BJ (cell line): ENCODE results near the gene CLCNKA. TPM values are rescaled to one million over a fixed set of nuclear protein-coding genes. Genes with fewer than 3 reads are reported as not detected.

Source experiments
- CTCF ChIA-PET: fragments of 350-600 bp; formaldehyde crosslinking; extraction: SDS; loops from one replicate; lab custom pipeline; 2021; ENCODE audit warnings: antibody characterized with exemption, inconsistent platforms; lab: Yijun Ruan, JAX
- POLR2A ChIA-PET: fragments of 300-600 bp; sonication (Branson Sonifier 250); formaldehyde crosslinking; extraction: SDS; loops from one replicate; lab custom pipeline; 2021; ENCODE audit warnings: antibody characterized with exemption; lab: Charles Lee
- DNase-seq: peaks from one replicate; pipeline ENCODE4 v3.0.0-alpha.2; 2011; ENCODE audit warnings: low read depth
- H3K27me3 ChIP-seq: 2 replicates; pipeline ENCODE4 v1.6.0; 2011; ENCODE audit warnings: low read length; ENCODE audit not compliant: control insufficient read depth, insufficient read depth
- H3K36me3 ChIP-seq: 2 replicates; pipeline ENCODE4 v1.5.1; 2011; ENCODE audit warnings: low read length; ENCODE audit not compliant: control insufficient read depth, insufficient read depth
- H3K4me3 ChIP-seq: 2 replicates; pipeline ENCODE4 v1.5.1; 2011; ENCODE audit warnings: low read depth, mild to moderate bottlenecking, control low read depth, low read length
- polyA plus RNA-seq: library from polyadenylated mRNA; depleted of rRNA; stranded (reverse); fragments of >200 nt; gene quantifications from 2 replicates; pipeline ENCODE4 v1.2.3, GENCODE V29; 2011
- TF ChIP-seq, protein P1 (sequence below): IDR thresholded peaks from 2 replicates; pipeline ENCODE4 v1.5.1; 2011; ENCODE audit warnings: low read depth, mild to moderate bottlenecking, control low read depth, inconsistent platforms, low read length, moderate library complexity; ENCODE audit not compliant: insufficient read depth

CLCNKA gene
- polyA plus RNA-seq, 1 experiment, result 0.28 TPM

DNA sequence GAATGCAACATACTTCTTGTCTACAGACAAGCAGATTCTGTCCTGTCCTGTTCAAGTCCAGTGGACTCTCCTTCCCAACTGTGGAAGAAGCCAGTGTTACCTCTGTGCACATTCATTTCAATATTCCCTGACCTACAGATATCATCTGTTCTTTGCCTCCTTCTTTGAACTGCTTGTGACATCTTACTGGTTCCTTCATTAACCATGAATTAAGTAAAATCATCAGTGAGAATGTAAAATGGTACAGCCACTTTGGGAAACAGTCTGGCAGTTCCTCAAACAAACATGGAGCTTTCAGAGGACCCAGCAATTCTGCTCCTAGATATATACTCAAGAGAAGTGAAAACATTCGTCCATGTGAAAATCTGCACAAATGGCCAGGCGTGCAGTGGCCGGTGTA, 11.0 kb upstream of the CLCNKA start:
- H3K27me3 ChIP-seq, result no peaks in the 10 kb centered on the region
- CTCF ChIA-PET, result interaction anchor here (0.7 to 7.3 kb wide), 8 partner anchors 8 to 219 kb away, joined by 3 to 66 read pairs (median 11); partner anchors contain the start of genes FAM131C and HSPB7
- no peak overlapping the region for H3K4me3 ChIP-seq
- POLR2A ChIA-PET, result no interaction called here
- no peak for DNase-seq
- H3K36me3 ChIP-seq, result no peaks in the 10 kb centered on the region
- TF ChIP-seq, protein P1, sequence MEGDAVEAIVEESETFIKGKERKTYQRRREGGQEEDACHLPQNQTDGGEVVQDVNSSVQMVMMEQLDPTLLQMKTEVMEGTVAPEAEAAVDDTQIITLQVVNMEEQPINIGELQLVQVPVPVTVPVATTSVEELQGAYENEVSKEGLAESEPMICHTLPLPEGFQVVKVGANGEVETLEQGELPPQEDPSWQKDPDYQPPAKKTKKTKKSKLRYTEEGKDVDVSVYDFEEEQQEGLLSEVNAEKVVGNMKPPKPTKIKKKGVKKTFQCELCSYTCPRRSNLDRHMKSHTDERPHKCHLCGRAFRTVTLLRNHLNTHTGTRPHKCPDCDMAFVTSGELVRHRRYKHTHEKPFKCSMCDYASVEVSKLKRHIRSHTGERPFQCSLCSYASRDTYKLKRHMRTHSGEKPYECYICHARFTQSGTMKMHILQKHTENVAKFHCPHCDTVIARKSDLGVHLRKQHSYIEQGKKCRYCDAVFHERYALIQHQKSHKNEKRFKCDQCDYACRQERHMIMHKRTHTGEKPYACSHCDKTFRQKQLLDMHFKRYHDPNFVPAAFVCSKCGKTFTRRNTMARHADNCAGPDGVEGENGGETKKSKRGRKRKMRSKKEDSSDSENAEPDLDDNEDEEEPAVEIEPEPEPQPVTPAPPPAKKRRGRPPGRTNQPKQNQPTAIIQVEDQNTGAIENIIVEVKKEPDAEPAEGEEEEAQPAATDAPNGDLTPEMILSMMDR, result no peak

DNA sequence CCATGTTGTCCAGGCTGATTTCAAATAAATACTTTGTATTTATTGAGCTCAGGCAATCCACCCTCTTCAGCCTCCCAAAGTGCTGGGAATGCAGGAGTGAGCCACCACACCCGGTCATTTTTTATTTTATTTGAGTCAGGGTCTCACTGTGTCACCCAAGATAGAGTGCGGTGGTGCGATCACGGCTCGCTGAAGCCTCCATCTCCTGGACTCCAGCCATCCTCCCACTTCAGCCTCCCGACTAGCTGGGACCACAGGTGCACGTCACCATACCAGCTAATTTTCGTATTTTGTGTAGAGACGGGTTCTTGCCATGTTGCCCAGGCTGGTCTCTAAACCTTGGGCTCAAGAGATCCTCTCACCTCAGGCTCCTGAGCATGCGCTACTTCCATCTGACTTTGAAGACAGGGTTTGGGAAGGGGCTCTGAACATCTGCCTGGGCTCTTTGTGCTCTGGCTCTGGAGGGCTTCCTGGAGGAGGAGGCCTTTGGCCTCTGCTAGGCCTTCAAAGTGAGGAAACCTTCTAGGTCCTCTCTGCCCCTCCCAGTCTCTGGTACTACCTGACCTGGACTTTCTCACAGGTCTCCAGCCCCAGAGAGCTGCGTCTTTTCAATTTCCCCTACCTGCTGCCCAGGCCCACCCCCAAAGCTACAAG, 9.8 kb upstream of the CLCNKA start:
- ChIA-PET CTCF (interaction anchor here (1.0 to 7.3 kb wide), 6 partner anchors 20 to 221 kb away, joined by 3 to 66 read pairs (median 5); no protein-coding TSS in a partner anchor), POLR2A (no interaction called here)
- Histone ChIP-seq H3K4me3 (no peak overlapping the region), H3K36me3 (no peaks in the 10 kb centered on the region), H3K27me3 (no peaks in the 10 kb centered on the region)
- TF ChIP-seq, protein P1, result no peak
- DNase-seq, result no peak

DNA sequence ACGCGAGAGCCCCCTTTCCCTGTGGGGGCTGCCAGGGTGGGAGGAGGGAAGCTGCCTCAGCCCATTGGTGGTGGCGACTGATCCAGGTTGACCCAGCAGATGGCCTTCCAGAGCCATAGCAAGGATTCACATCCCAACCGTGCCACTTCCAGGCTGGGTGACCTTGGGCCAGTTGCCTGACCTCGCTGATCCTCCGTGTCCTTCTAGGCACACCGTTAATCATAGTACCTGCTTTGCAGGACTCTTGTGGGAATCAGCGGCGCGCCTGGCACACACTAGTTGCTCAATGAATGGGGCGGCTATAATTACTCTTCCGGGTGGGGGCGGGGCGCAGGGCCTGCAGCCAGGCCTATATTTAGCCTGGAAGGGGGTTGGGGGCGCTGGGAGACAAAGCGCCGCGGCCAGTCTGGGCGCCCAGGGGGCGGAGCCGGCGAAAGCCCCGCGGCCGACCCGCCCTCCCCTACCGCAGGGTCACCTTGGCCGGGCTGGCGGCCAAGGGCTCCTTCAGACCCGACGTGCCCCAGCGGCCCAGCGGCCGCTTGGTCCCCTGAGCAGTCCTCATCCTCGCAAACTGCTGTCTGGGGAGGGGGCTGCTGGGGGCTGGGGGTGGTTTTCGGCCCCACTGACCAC, 9.1 kb upstream of the CLCNKA start:
- POLR2A ChIA-PET, result no interaction called here
- H3K36me3 ChIP-seq, result no peaks in the 10 kb centered on the region
- TF ChIP-seq, protein P1, result no peak
- no peak for DNase-seq
- CTCF ChIA-PET, result interaction anchor here (0.9 to 7.3 kb wide), 7 partner anchors 18 to 221 kb away, joined by 3 to 66 read pairs (median 5); no protein-coding TSS in a partner anchor
- H3K4me3 ChIP-seq, result peak overlapping the region; percentile 31
- no peaks in the 10 kb centered on the region for H3K27me3 ChIP-seq

DNA sequence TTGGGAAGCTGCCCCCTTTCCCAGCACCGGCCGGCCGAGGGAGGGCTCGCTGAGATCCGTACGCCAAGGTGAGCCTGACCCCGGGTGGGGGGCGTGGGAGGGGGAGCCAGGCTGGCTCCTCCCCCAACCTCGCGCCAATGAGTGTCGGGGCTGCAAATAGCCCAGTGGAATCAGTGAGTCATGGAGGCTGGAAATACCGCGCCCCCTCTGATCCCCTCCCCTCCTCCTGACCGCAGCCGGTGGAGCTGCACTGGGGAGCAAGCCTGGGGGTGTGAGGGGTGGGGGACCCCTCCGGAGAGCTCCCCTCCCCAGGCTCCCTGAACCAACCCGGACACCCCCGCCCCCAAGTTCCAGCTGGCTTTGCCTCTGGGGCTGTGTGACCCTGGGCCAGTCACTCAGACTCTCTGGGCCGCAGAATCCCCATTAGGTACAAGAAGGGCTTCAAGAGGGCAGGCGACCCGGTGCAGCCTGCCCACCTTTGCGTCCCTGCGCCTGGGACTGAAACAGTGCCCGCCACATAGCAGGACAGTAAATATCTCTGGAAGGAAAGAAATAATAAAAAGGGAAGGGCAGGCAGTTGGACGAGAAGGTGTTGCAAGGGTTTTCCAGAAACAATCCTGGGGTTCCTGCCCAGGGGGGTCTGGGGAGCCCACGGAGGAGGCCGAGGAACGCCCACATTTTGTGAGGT, 8.5 kb upstream of the CLCNKA start:
- no peak for DNase-seq
- Histone ChIP-seq H3K4me3 (peak overlapping the region; percentile 31), H3K36me3 (no peaks in the 10 kb centered on the region), H3K27me3 (no peaks in the 10 kb centered on the region)
- ChIA-PET POLR2A (no interaction called here), CTCF (interaction anchor here (0.9 to 6.5 kb wide), 6 partner anchors 19 to 59 kb away, joined by 3 to 53 read pairs (median 4); no protein-coding TSS in a partner anchor)
- TF ChIP-seq, protein P1, result 0 out of 2 replicates have a peak, but pooled peaks have one; percentile 4

DNA sequence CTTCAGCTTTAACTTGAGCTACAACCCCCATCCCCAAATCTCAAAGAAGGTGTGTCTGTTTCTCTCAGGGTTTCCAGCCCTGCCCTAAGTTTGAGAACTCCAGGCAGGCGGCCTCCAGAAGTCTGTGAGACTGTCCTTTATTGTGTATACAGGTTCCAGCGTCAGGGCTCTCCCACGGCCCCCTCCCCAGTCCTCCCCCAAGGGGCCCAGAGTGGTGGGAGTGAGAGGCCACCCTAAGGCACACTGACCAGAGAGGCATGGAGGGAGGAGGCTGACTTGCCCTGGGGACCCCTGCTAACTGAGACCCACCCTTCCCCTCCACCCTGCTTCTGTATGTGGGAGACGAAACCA, 8.0 kb upstream of the CLCNKA start:
- no peak overlapping the region for H3K4me3 ChIP-seq
- TF ChIP-seq, protein P1, result no peak
- ChIA-PET POLR2A (no interaction called here), CTCF (interaction anchor here (0.9 to 6.5 kb wide), 6 partner anchors 18 to 58 kb away, joined by 3 to 53 read pairs (median 4); no protein-coding TSS in a partner anchor)
- H3K27me3 ChIP-seq, result no peaks in the 10 kb centered on the region
- H3K36me3 ChIP-seq, result no peaks in the 10 kb centered on the region
- no peak for DNase-seq
